OCI-M1 (cell line): ENCODE data around the gene UBE2I.
"Not testable (repeated sequence)": the region's sequence is repeated elsewhere in the genome, so short reads cannot be mapped to it uniquely, and the experiment has no call there.

ENCODE experiments used
- DNase-seq: peaks from one replicate; lab custom pipeline; 2025; lab: John Stamatoyannopoulos, UW

Gene UBE2I

GRCh38 chr16:1308977-1309885 is at the start of gene UBE2I:
TSS of gene UBE2I (plus strand) at chr16:1309636. CDS start at chr16:1314031, 4,395 bp downstream.
- peak; percentile 98 for DNase-seq

GRCh38 chr16:1259760-1260068 is 49.7 kb upstream of the UBE2I start:
- no peak for DNase-seq

GRCh38 chr16:1260101-1260680 is 49.2 kb upstream of the UBE2I start:
- DNase-seq: no peak

GRCh38 chr16:1261131-1261892 is 48.1 kb upstream of the UBE2I start:
- no peak for DNase-seq

GRCh38 chr16:1262210-1262845 is 47.1 kb upstream of the UBE2I start:
- no peak for DNase-seq

GRCh38 chr16:1262846-1263221 is 46.6 kb upstream of the UBE2I start:
- DNase-seq: no peak

GRCh38 chr16:1263591-1264344 is 45.7 kb upstream of the UBE2I start:
- no peak for DNase-seq

GRCh38 chr16:1264345-1265089 is 44.9 kb upstream of the UBE2I start:
- DNase-seq: no peak

GRCh38 chr16:1265090-1265630 is 44.3 kb upstream of the UBE2I start:
- DNase-seq: no peak

GRCh38 chr16:1265826-1266225 is 43.6 kb upstream of the UBE2I start:
- no peak for DNase-seq

GRCh38 chr16:1269418-1269817 is 40.0 kb upstream of the UBE2I start:
- not testable (repeated sequence) for DNase-seq

- no peak for DNase-seq
Observed at GRCh38 chr16:1271380-1271723, 38.1 kb upstream of the UBE2I start.

- DNase-seq: peak; percentile 12
Observed at GRCh38 chr16:1271724-1272413, 37.6 kb upstream of the UBE2I start.

GRCh38 chr16:1272453-1273198 is 36.8 kb upstream of the UBE2I start:
- no peak for DNase-seq

- DNase-seq: no peak
Observed at GRCh38 chr16:1273816-1274215, 35.6 kb upstream of the UBE2I start.

GRCh38 chr16:1274767-1275166 is 34.7 kb upstream of the UBE2I start:
- no peak for DNase-seq

- DNase-seq: no peak
Observed at GRCh38 chr16:1275791-1276579, 33.5 kb upstream of the UBE2I start.

GRCh38 chr16:1276580-1276878 is 32.9 kb upstream of the UBE2I start:
- no peak for DNase-seq

GRCh38 chr16:1277151-1277598 is 32.3 kb upstream of the UBE2I start:
- no peak for DNase-seq
